GM23338 (cell line): ENCODE data around the gene DCUN1D4.

Experiments
- EZH2phosphoT487 ChIP-seq: fragments of 200-600 bp; sonication (generic); IDR thresholded peaks from one replicate; pipeline ENCODE4 v1.8.1; 2018; ENCODE audit warnings: antibody characterized with exemption; ENCODE audit not compliant: unreplicated experiment
- POLR2AphosphoS5 ChIP-seq: IDR thresholded peaks from 2 replicates; pipeline ENCODE4 v1.6.1; 2016; ENCODE audit warnings: antibody characterized with exemption, low read depth

GRCh38 chr4:51923343-51923742, 80.4 kb downstream of the DCUN1D4 start:
- TF ChIP-seq EZH2phosphoT487 (no peak), POLR2AphosphoS5 (no peak)
